Activated effector memory CD4-positive, alpha-beta T cell treated with anti-CD3 and anti-CD28 coated beads, Interleukin-2, amount 50 U/mL, for 16 hours (primary cell): ENCODE results near the gene IFNL3.
A peak's percentile ranks its signal among the peaks of the same experiment; 100 is the strongest.
"Not testable (repeated sequence)": the region's sequence is repeated elsewhere in the genome, so short reads cannot be mapped to it uniquely, and the experiment has no call there.

Experiments used
- DNase-seq: peaks from one replicate; pipeline ENCODE4 v3.0.0-alpha.2; 2020

Gene IFNL3

GRCh38 chr19:39252458-39252857 lies 7.7 kb upstream of the IFNL3 start:
- no peak for DNase-seq

- no peak for DNase-seq
These were observed 7.0 kb upstream of the IFNL3 start for GRCh38 chr19:39251846-39252245.

- DNase-seq, result no peak
These were observed 6.3 kb upstream of the IFNL3 start for GRCh38 chr19:39251081-39251480.

- no peak for DNase-seq
These were observed 4.0 kb upstream of the IFNL3 start, which contains the start of gene IFNL4 for GRCh38 chr19:39248806-39249205. IFNL4 (minus strand) TSS chr19:39248856.

- DNase-seq, result no peak
These were observed 3.2 kb upstream of the IFNL3 start for GRCh38 chr19:39247701-39248664.

GRCh38 chr19:39246951-39247669 lies 2.3 kb upstream of the IFNL3 start:
- peak; percentile 77 for DNase-seq

GRCh38 chr19:39245166-39245565 lies 360 bp upstream of the IFNL3 start:
- not testable (repeated sequence) for DNase-seq

- DNase-seq, result not testable (repeated sequence)
These were observed 1.1 kb downstream of the IFNL3 start for GRCh38 chr19:39243741-39244140.

GRCh38 chr19:39240421-39240820 lies 4.4 kb downstream of the IFNL3 start:
- DNase-seq, result no peak

GRCh38 chr19:39238944-39239343 lies 5.9 kb downstream of the IFNL3 start:
- DNase-seq, result no peak

GRCh38 chr19:39238209-39238608 lies 6.6 kb downstream of the IFNL3 start:
- DNase-seq, result no peak

GRCh38 chr19:39237200-39238184 lies 7.3 kb downstream of the IFNL3 start:
- peak; percentile 76 for DNase-seq

GRCh38 chr19:39236527-39236926 lies 8.3 kb downstream of the IFNL3 start:
- DNase-seq, result no peak

GRCh38 chr19:39232708-39233107 lies 12.1 kb downstream of the IFNL3 start:
- DNase-seq, result no peak

- no peak for DNase-seq
These were observed 14.6 kb downstream of the IFNL3 start for GRCh38 chr19:39230096-39230764.

GRCh38 chr19:39224910-39225309 lies 19.9 kb downstream of the IFNL3 start:
- no peak for DNase-seq

- no peak for DNase-seq
These were observed 21.0 kb downstream of the IFNL3 start for GRCh38 chr19:39223703-39224279.

- DNase-seq, result not testable (repeated sequence)
These were observed 25.7 kb downstream of the IFNL3 start for GRCh38 chr19:39219108-39219507.

- no peak for DNase-seq
These were observed 26.4 kb downstream of the IFNL3 start for GRCh38 chr19:39218230-39219007.

- no peak for DNase-seq
These were observed 27.7 kb downstream of the IFNL3 start for GRCh38 chr19:39217094-39217493.

GRCh38 chr19:39215323-39215722 lies 29.5 kb downstream of the IFNL3 start:
- not testable (repeated sequence) for DNase-seq
